RWPE2 (cell line): ENCODE results near the gene BOC.

ENCODE experiments used
- ATAC-seq: fragments of 200-7000 bp; cut with Tn5 transposase; 3 replicates; pipeline ENCODE4 v1.9.1; 2021; ENCODE audit warnings: low read depth
- DNase-seq: peaks from one replicate; pipeline ENCODE4 v3.0.0-alpha.2; 2020; ENCODE audit warnings: low spot score
- H3K27ac ChIP-seq: fragments of 450-650 bp; 2 replicates; pipeline ENCODE4 v1.5.1; 2017; ENCODE audit warnings: mild to moderate bottlenecking; ENCODE audit not compliant: poor library complexity, severe bottlenecking
- H3K27me3 ChIP-seq: fragments of 250-450 bp; sonication (Bioruptor Pico); 2 replicates; pipeline ENCODE4 v1.5.1; 2021; ENCODE audit warnings: mild to moderate bottlenecking, moderate library complexity; ENCODE audit not compliant: insufficient read depth, poor library complexity, severe bottlenecking
- H3K36me3 ChIP-seq: fragments of 250-450 bp; sonication (Bioruptor Pico); 2 replicates; pipeline ENCODE4 v1.5.1; 2020; ENCODE audit warnings: low read depth, mild to moderate bottlenecking, moderate library complexity
- H3K4me1 ChIP-seq: fragments of 250-450 bp; sonication (Bioruptor Pico); 2 replicates; pipeline ENCODE4 v1.5.1; 2021; ENCODE audit warnings: mild to moderate bottlenecking, moderate library complexity; ENCODE audit not compliant: insufficient read depth, poor library complexity, severe bottlenecking
- H3K4me3 ChIP-seq: fragments of 250-450 bp; sonication (Bioruptor Pico); 2 replicates; pipeline ENCODE4 v1.5.1; 2021; ENCODE audit warnings: mild to moderate bottlenecking, moderate library complexity; ENCODE audit not compliant: severe bottlenecking
- H3K9me3 ChIP-seq: fragments of 250-450 bp; sonication (Bioruptor Pico); 2 replicates; pipeline ENCODE4 v1.5.1; 2021; ENCODE audit warnings: mild to moderate bottlenecking, moderate library complexity; ENCODE audit not compliant: severe bottlenecking
- CTCF ChIP-seq: fragments of 450-650 bp; IDR thresholded peaks from one replicate; pipeline ENCODE4 v1.5.1; 2017; ENCODE audit warnings: mild to moderate bottlenecking, moderate library complexity; ENCODE audit not compliant: poor library complexity, severe bottlenecking

BOC gene

GRCh38 chr3:113252553-113252952 lies 41.2 kb downstream of the BOC start:
- TF ChIP-seq CTCF, result no peak
- H3K4me1 ChIP-seq, result no peaks in the 10 kb centered on the region
- no peaks in the 10 kb centered on the region for H3K27me3 ChIP-seq
- no peaks in the 10 kb centered on the region for H3K36me3 ChIP-seq
- no peak for DNase-seq
- no peaks in the 10 kb centered on the region for H3K9me3 ChIP-seq
- no peak overlapping the region for H3K4me3 ChIP-seq
- H3K27ac ChIP-seq, result no peak overlapping the region
- no peak for ATAC-seq

GRCh38 chr3:113253702-113254101 lies 42.3 kb downstream of the BOC start:
- ATAC-seq, result no peak
- Histone ChIP-seq H3K36me3 (no peaks in the 10 kb centered on the region), H3K27me3 (no peaks in the 10 kb centered on the region), H3K27ac (no peak overlapping the region), H3K9me3 (no peaks in the 10 kb centered on the region), H3K4me3 (no peak overlapping the region), H3K4me1 (no peaks in the 10 kb centered on the region)
- TF ChIP-seq CTCF, result no peak
- DNase-seq, result no peak

GRCh38 chr3:113254171-113254947 lies 43.0 kb downstream of the BOC start:
- Histone ChIP-seq H3K36me3 (no peaks in the 10 kb centered on the region), H3K27me3 (no peaks in the 10 kb centered on the region), H3K4me1 (no peaks in the 10 kb centered on the region), H3K4me3 (no peak overlapping the region), H3K9me3 (no peaks in the 10 kb centered on the region), H3K27ac (no peak overlapping the region)
- no peak for TF ChIP-seq CTCF
- DNase-seq (no peak), ATAC-seq (no peak)

GRCh38 chr3:113255100-113255853 lies 43.9 kb downstream of the BOC start:
- no peaks in the 10 kb centered on the region for H3K27me3 ChIP-seq
- DNase-seq (no peak), ATAC-seq (no peak)
- H3K4me3 ChIP-seq, result no peak overlapping the region
- TF ChIP-seq CTCF, result no peak
- H3K27ac ChIP-seq, result no peak overlapping the region
- no peaks in the 10 kb centered on the region for H3K36me3 ChIP-seq
- no peaks in the 10 kb centered on the region for H3K9me3 ChIP-seq
- no peaks in the 10 kb centered on the region for H3K4me1 ChIP-seq
